ENCODE data around the gene HS3ST5.
A peak's percentile ranks its signal among the peaks of the same experiment; 100 is the strongest.

Gene HS3ST5

DNA sequence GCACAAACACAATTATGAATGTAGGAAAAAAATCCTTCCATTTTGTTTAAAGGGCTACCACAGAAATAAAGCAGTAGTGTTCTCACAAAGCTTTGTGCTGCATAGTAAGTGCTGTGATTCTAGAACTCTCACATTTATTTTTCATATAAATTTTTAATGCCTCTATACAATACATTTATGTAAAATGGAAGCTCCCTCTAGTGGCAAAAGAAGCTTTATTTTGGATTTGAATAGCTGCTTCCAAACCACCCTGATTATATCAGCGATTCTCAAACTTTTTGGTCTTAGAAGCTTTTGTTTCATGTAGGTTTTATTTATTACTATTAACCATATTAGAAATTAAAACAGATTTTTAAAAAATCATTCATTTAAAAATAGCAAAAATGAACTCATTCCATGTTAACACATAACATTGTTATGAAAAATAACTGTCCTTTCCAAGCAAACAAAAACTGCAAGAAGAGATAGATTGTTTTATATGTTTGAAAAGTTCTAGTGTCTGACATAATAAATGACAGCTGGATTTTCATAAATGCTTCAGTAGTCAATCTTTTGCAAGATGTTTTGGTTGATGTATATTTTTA lies 38.4 kb downstream of the HS3ST5 start:
- H3K4me2 ChIP-seq (ENCODE audit: low read length): no peak overlapping the region
- no peak overlapping the region for H3K9ac ChIP-seq (ENCODE audit: low read length)
- H3K4me1 ChIP-seq (ENCODE audit: low read length): no peaks in the 10 kb centered on the region
- no peak overlapping the region for H3K4me3 ChIP-seq (ENCODE audit: low read length)
- no peaks in the 10 kb centered on the region for H3K9me3 ChIP-seq (ENCODE audit: insufficient read depth, low read length)
- no peak for TF ChIP-seq EZH2phosphoT487 (IDR thresholded peaks at IDR 0.05; ENCODE audit: low read depth)
- TF ChIP-seq, protein P1, sequence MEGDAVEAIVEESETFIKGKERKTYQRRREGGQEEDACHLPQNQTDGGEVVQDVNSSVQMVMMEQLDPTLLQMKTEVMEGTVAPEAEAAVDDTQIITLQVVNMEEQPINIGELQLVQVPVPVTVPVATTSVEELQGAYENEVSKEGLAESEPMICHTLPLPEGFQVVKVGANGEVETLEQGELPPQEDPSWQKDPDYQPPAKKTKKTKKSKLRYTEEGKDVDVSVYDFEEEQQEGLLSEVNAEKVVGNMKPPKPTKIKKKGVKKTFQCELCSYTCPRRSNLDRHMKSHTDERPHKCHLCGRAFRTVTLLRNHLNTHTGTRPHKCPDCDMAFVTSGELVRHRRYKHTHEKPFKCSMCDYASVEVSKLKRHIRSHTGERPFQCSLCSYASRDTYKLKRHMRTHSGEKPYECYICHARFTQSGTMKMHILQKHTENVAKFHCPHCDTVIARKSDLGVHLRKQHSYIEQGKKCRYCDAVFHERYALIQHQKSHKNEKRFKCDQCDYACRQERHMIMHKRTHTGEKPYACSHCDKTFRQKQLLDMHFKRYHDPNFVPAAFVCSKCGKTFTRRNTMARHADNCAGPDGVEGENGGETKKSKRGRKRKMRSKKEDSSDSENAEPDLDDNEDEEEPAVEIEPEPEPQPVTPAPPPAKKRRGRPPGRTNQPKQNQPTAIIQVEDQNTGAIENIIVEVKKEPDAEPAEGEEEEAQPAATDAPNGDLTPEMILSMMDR (IDR thresholded peaks at IDR 0.05; ENCODE audit: low read depth, low read length): peak; percentile 54
- no peaks in the 10 kb centered on the region for H3K79me2 ChIP-seq (ENCODE audit: low read length)
- no peaks in the 10 kb centered on the region for H3K27me3 ChIP-seq (ENCODE audit: low read depth, low read length)
- peaks cover 3% of the 10 kb centered on the region for H3K36me3 ChIP-seq (replicated peaks; ENCODE audit: low read depth, low read length)
- no peak overlapping the region for H2AFZ ChIP-seq (ENCODE audit: low read depth, low read length)
- H4K20me1 ChIP-seq (ENCODE audit: insufficient read depth, low read length): no peaks in the 10 kb centered on the region
- no peak overlapping the region for H3K27ac ChIP-seq (ENCODE audit: low read length)

DNA sequence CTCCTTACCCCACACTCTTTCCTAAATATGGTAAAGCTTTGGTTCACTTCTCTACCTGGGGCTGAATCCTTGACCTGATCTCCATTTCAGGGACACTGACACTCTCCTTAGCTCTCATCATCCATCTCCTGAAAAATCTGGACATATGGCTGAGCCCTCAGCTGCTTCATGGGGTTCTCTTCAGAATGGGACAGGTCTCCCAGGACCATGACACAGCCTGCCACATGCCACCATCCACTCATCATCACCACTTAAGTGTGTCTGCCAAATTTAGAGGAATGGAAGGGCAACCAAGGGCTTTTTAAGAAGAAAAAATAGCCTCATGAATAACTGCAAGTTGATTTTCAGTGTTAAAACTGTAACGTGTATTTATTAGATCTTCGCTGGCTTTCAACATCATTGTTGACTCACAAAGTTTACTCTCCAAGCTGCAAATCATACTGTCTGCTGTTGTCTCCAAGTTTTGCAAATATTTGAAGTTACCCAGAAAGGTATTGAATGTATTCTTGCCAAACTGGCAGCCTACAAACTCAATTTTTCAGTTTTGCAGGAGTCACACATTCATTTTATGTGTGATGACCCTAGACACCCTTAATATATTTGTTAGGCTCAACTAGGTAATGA lies 41.1 kb downstream of the HS3ST5 start:
- no peaks in the 10 kb centered on the region for H3K79me2 ChIP-seq (ENCODE audit: low read length)
- no peak overlapping the region for H3K4me2 ChIP-seq (ENCODE audit: low read length)
- no peaks in the 10 kb centered on the region for H3K27me3 ChIP-seq (ENCODE audit: low read depth, low read length)
- H3K9ac ChIP-seq (ENCODE audit: low read length): no peak overlapping the region
- H2AFZ ChIP-seq (ENCODE audit: low read depth, low read length): no peak overlapping the region
- no peaks in the 10 kb centered on the region for H4K20me1 ChIP-seq (ENCODE audit: insufficient read depth, low read length)
- no peak for TF ChIP-seq EZH2phosphoT487 (IDR thresholded peaks at IDR 0.05; ENCODE audit: low read depth)
- TF ChIP-seq, protein P1 (IDR thresholded peaks at IDR 0.05; ENCODE audit: low read depth, low read length): no peak
- no peak overlapping the region for H3K27ac ChIP-seq (ENCODE audit: low read length)
- no peak overlapping the region for H3K4me3 ChIP-seq (ENCODE audit: low read length)
- no peaks in the 10 kb centered on the region for H3K4me1 ChIP-seq (ENCODE audit: low read length)
- H3K9me3 ChIP-seq (ENCODE audit: insufficient read depth, low read length): no peaks in the 10 kb centered on the region
- peaks cover 3% of the 10 kb centered on the region for H3K36me3 ChIP-seq (replicated peaks; ENCODE audit: low read depth, low read length)

DNA sequence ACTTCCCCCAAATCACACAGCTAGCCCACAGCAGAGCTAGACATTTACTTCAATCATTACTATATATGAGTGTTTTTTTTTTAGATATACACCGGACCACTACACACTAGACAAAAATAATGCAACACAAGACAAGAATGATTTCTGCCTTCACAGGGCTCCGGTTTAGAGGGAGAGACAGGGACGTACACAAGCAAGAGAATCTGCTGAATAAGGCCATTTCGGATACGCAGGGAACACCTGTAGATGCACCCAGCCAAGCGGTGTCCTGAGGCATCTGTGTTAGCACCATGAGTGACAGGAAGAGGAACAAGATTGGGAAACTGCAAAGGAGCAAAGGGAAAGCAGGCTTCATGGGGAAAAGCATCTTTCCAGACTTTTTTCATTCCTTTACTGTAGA lies 45.7 kb downstream of the HS3ST5 start:
- H3K36me3 ChIP-seq (replicated peaks; ENCODE audit: low read depth, low read length): no peaks in the 10 kb centered on the region

DNA sequence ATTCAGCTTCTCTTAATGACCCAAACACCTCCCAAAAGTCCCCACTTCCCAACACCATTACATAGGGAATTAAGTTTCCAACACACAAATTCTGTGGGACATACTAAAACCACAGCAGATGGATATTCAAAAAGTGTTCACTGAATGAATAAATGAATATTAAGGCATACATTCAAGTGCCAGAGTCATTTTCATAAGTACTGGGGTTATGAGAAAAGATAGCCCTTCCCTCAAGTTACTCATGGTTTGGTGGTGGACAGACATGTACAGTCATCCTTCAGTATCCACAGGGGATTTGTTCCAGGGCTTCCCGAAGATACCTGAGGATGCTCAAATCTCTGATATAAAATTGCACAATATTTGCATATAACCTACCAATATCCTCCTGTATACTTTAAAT lies 50.4 kb downstream of the HS3ST5 start:
- H2AFZ ChIP-seq (ENCODE audit: low read depth, low read length): no peak overlapping the region
- H3K9ac ChIP-seq (ENCODE audit: low read length): no peak overlapping the region
- H3K4me3 ChIP-seq (ENCODE audit: low read length): no peak overlapping the region
- TF ChIP-seq, protein P1 (IDR thresholded peaks at IDR 0.05; ENCODE audit: low read depth, low read length): no peak
- TF ChIP-seq EZH2phosphoT487 (IDR thresholded peaks at IDR 0.05; ENCODE audit: low read depth): no peak
- no peaks in the 10 kb centered on the region for H3K27me3 ChIP-seq (ENCODE audit: low read depth, low read length)
- H3K27ac ChIP-seq (ENCODE audit: low read length): no peak overlapping the region
- no peak overlapping the region for H3K4me2 ChIP-seq (ENCODE audit: low read length)
- H3K4me1 ChIP-seq (ENCODE audit: low read length): no peaks in the 10 kb centered on the region
- no peaks in the 10 kb centered on the region for H3K36me3 ChIP-seq (replicated peaks; ENCODE audit: low read depth, low read length)
- no peaks in the 10 kb centered on the region for H3K79me2 ChIP-seq (ENCODE audit: low read length)
- no peaks in the 10 kb centered on the region for H4K20me1 ChIP-seq (ENCODE audit: insufficient read depth, low read length)
- no peaks in the 10 kb centered on the region for H3K9me3 ChIP-seq (ENCODE audit: insufficient read depth, low read length)

More for the DNA sequence above, 45.7 kb downstream of the HS3ST5 start:
- no peaks in the 10 kb centered on the region for H3K27me3 ChIP-seq (ENCODE audit: low read depth, low read length)
- H4K20me1 ChIP-seq (ENCODE audit: insufficient read depth, low read length): no peaks in the 10 kb centered on the region
- no peaks in the 10 kb centered on the region for H3K9me3 ChIP-seq (ENCODE audit: insufficient read depth, low read length)
- TF ChIP-seq EZH2phosphoT487 (IDR thresholded peaks at IDR 0.05; ENCODE audit: low read depth): no peak
- TF ChIP-seq, protein P1 (IDR thresholded peaks at IDR 0.05; ENCODE audit: low read depth, low read length): no peak
- no peak overlapping the region for H2AFZ ChIP-seq (ENCODE audit: low read depth, low read length)
- H3K79me2 ChIP-seq (ENCODE audit: low read length): no peaks in the 10 kb centered on the region
- H3K9ac ChIP-seq (ENCODE audit: low read length): no peak overlapping the region
- H3K4me1 ChIP-seq (ENCODE audit: low read length): no peaks in the 10 kb centered on the region
- no peak overlapping the region for H3K4me2 ChIP-seq (ENCODE audit: low read length)
- H3K4me3 ChIP-seq (ENCODE audit: low read length): no peak overlapping the region
- H3K27ac ChIP-seq (ENCODE audit: low read length): no peak overlapping the region

Data from OCI-LY3 (cell line).